HepG2 (cell line): ENCODE measurements around the gene METRN. TPM values are rescaled to one million over a fixed set of nuclear protein-coding genes. Genes with fewer than 3 reads are reported as not detected.

Experiments
- ARHGAP35 ChIP-seq: sonication (generic); formaldehyde crosslinking; IDR thresholded peaks from 2 replicates; pipeline ENCODE4 v1.9.0; 2022; ENCODE audit warnings: mild to moderate bottlenecking, inconsistent platforms, moderate library complexity, missing genetic modification reagents, borderline replicate concordance
- FOXO1 ChIP-seq: sonication (generic); formaldehyde crosslinking; IDR thresholded peaks from 2 replicates; pipeline ENCODE4 v1.4.0; 2020; ENCODE audit warnings: missing genetic modification reagents
- HOMEZ ChIP-seq: IDR thresholded peaks from 2 replicates; pipeline ENCODE4 v1.6.1; 2016; ENCODE audit warnings: low read depth
- ISX ChIP-seq: sonication (generic); formaldehyde crosslinking; conservative IDR thresholded peaks from 2 replicates; pipeline ENCODE4 v1.5.0; 2020; ENCODE audit warnings: missing genetic modification reagents
- NCOA5 ChIP-seq: sonication (generic); formaldehyde crosslinking; IDR thresholded peaks from 2 replicates; pipeline ENCODE4 v1.4.0; 2020; ENCODE audit warnings: missing genetic modification reagents
- NR2F1 ChIP-seq, 2 experiments: fragments of 450-650 bp in 1 of 2; formaldehyde crosslinking in 1 of 2; IDR thresholded peaks; 2 replicates each; pipeline versions ENCODE4 v1.5.0 to v1.6.1; 2016 to 2020; ENCODE audit warnings: mild to moderate bottlenecking in 1 of 2, missing compliant biosample characterization in 1 of 2, missing genetic modification reagents in 1 of 2, moderate library complexity in 1 of 2
- PHF8 ChIP-seq: sonication (generic); formaldehyde crosslinking; IDR thresholded peaks from 2 replicates; pipeline ENCODE4 v1.5.0; 2020; ENCODE audit warnings: missing genetic modification reagents
- TCF12 ChIP-seq, 2 experiments: fragments of 450-650 bp in 1 of 2; sonication (generic) in 1 of 2; formaldehyde crosslinking in 1 of 2; IDR thresholded peaks; 2 replicates each; pipeline versions ENCODE4 v1.6.1 to v1.8.0; 2017 to 2022; ENCODE audit warnings: antibody characterized with exemption in 1 of 2, mild to moderate bottlenecking in 1 of 2, missing genetic modification reagents in 1 of 2, moderate library complexity in 1 of 2
- TOE1 ChIP-seq: sonication (generic); formaldehyde crosslinking; IDR thresholded peaks from 2 replicates; pipeline ENCODE4 v1.4.0; 2020; ENCODE audit warnings: mild to moderate bottlenecking, missing genetic modification reagents
- ZFP91 ChIP-seq: sonication (generic); formaldehyde crosslinking; IDR thresholded peaks from 2 replicates; pipeline ENCODE4 v1.9.0; 2022; ENCODE audit warnings: missing genetic modification reagents, mild to moderate bottlenecking, borderline replicate concordance
- ZNF768 ChIP-seq: sonication (generic); formaldehyde crosslinking; IDR thresholded peaks from 2 replicates; pipeline ENCODE4 v1.4.0; 2020; ENCODE audit warnings: missing genetic modification reagents
- polyA plus RNA-seq, 8 experiments: library from polyadenylated mRNA; depleted of rRNA in 3 of 8; stranded (reverse) in 7 of 8; unstranded in 1 of 8; fragments of >200 nt; fragmentation: Illumina TruSeq in 4 of 8; extraction: Trizol in 4 of 8; gene quantifications; 2 replicates each; pipeline versions ENCODE4 v1.2.1 to v1.2.3, GENCODE V29; 2011 to 2016; ENCODE audit warnings: low read depth in 4 of 8, missing spikeins in 1 of 8, mixed read lengths in 1 of 8; ENCODE audit not compliant: insufficient read depth in 1 of 8
- total RNA-seq, 5 experiments: library from RNA; depleted of rRNA; stranded (reverse); fragments of >200 nt; fragmentation: Illumina TruSeq; extraction: Trizol; gene quantifications; 2 replicates each; pipeline ENCODE4 v1.2.3, GENCODE V29; 2016; ENCODE audit warnings: low read depth in 1 of 5
- TF ChIP-seq, protein P1 (sequence below), 2 experiments: sonication (generic) in 1 of 2; formaldehyde crosslinking in 1 of 2; IDR thresholded peaks; 2 replicates each; pipeline versions ENCODE4 v1.4.0 to v1.6.1; 2016 to 2020; ENCODE audit warnings: borderline replicate concordance in 1 of 2, low read depth in 1 of 2, mild to moderate bottlenecking in 1 of 2, missing genetic modification reagents in 1 of 2
- TF ChIP-seq, protein P2 (sequence below): sonication (generic); formaldehyde crosslinking; IDR thresholded peaks from 2 replicates; pipeline ENCODE4 v1.4.0; 2020; ENCODE audit warnings: missing genetic modification reagents, mild to moderate bottlenecking, borderline replicate concordance
- TF ChIP-seq, protein P3 (sequence below): sonication (generic); formaldehyde crosslinking; IDR thresholded peaks from 2 replicates; pipeline ENCODE4 v1.4.0; 2020; ENCODE audit warnings: low read depth, mild to moderate bottlenecking, missing genetic modification reagents
- TF ChIP-seq, protein P4 (sequence below): sonication (generic); formaldehyde crosslinking; IDR thresholded peaks from 2 replicates; pipeline ENCODE4 v1.5.0; 2020; ENCODE audit warnings: mild to moderate bottlenecking, missing genetic modification reagents, moderate library complexity

The METRN gene
- total and polyA plus RNA-seq, 2 of the 13 experiments (the other 11 are each of a cell fraction or from before 2014, with no cell fraction given) = 25.5 to 46.1 TPM

GRCh38 chr16:667780-668518 is 47.0 kb upstream of the METRN start, which contains the start of gene RHOT2 (continued):
- TF ChIP-seq, protein P1, sequence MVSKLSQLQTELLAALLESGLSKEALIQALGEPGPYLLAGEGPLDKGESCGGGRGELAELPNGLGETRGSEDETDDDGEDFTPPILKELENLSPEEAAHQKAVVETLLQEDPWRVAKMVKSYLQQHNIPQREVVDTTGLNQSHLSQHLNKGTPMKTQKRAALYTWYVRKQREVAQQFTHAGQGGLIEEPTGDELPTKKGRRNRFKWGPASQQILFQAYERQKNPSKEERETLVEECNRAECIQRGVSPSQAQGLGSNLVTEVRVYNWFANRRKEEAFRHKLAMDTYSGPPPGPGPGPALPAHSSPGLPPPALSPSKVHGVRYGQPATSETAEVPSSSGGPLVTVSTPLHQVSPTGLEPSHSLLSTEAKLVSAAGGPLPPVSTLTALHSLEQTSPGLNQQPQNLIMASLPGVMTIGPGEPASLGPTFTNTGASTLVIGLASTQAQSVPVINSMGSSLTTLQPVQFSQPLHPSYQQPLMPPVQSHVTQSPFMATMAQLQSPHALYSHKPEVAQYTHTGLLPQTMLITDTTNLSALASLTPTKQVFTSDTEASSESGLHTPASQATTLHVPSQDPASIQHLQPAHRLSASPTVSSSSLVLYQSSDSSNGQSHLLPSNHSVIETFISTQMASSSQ (IDR thresholded peaks at IDR 0.05; ENCODE audit: low read depth) = no peak
- TF ChIP-seq, protein P1 (CRISPR knock-in tag; IDR thresholded peaks at IDR 0.05; ENCODE audit: borderline replicate concordance) = peak; percentile 72
- TF ChIP-seq, protein P2, sequence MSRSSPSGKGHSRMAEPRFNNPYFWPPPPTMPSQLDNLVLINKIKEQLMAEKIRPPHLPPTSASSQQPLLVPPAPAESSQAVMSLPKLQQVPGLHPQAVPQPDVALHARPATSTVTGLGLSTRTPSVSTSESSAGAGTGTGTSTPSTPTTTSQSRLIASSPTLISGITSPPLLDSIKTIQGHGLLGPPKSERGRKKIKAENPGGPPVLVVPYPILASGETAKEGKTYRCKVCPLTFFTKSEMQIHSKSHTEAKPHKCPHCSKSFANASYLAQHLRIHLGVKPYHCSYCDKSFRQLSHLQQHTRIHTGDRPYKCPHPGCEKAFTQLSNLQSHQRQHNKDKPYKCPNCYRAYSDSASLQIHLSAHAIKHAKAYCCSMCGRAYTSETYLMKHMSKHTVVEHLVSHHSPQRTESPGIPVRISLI (CRISPR knock-in tag) = no peak
- TF ChIP-seq PHF8 (CRISPR knock-in tag) = no peak; the same call in 1 of the 2 replicates
- peak; percentile 81 for TF ChIP-seq ZFP91 (CRISPR knock-in tag)
- peak; percentile 52; the same call in 1 of the 2 replicates for TF ChIP-seq TOE1
- TF ChIP-seq ISX (CRISPR knock-in tag) = no peak; the same call in none of the 2 replicates
- no peak for TF ChIP-seq ARHGAP35 (CRISPR knock-in tag)
- TF ChIP-seq ZNF768 (CRISPR knock-in tag) = peak; percentile 48; the same call in 1 of the 2 replicates
- TF ChIP-seq, protein P3, sequence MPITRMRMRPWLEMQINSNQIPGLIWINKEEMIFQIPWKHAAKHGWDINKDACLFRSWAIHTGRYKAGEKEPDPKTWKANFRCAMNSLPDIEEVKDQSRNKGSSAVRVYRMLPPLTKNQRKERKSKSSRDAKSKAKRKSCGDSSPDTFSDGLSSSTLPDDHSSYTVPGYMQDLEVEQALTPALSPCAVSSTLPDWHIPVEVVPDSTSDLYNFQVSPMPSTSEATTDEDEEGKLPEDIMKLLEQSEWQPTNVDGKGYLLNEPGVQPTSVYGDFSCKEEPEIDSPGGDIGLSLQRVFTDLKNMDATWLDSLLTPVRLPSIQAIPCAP (CRISPR knock-in tag) = no peak
- TF ChIP-seq NR2F1 (CRISPR knock-in tag; IDR thresholded peaks at IDR 0.05) = no peak
- peak; percentile 75; the same call in 1 of the 2 replicates for TF ChIP-seq HOMEZ (CRISPR knock-in tag)
- TF ChIP-seq NCOA5 (CRISPR knock-in tag) = no peak
- TF ChIP-seq FOXO1 (CRISPR knock-in tag) = peak; percentile 80
- TF ChIP-seq TCF12 (IDR thresholded peaks at IDR 0.05) = no peak
- peak; percentile 25; the same call in 1 of the 2 replicates for TF ChIP-seq TCF12 (CRISPR knock-in tag; IDR thresholded peaks at IDR 0.05)
- TF ChIP-seq, protein P4, sequence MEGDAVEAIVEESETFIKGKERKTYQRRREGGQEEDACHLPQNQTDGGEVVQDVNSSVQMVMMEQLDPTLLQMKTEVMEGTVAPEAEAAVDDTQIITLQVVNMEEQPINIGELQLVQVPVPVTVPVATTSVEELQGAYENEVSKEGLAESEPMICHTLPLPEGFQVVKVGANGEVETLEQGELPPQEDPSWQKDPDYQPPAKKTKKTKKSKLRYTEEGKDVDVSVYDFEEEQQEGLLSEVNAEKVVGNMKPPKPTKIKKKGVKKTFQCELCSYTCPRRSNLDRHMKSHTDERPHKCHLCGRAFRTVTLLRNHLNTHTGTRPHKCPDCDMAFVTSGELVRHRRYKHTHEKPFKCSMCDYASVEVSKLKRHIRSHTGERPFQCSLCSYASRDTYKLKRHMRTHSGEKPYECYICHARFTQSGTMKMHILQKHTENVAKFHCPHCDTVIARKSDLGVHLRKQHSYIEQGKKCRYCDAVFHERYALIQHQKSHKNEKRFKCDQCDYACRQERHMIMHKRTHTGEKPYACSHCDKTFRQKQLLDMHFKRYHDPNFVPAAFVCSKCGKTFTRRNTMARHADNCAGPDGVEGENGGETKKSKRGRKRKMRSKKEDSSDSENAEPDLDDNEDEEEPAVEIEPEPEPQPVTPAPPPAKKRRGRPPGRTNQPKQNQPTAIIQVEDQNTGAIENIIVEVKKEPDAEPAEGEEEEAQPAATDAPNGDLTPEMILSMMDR (CRISPR knock-in tag) = peak; percentile 91
